GM18873 (cell line): ENCODE results near the gene COQ5.

Experiments
- ATAC-seq: cut with Tn5 transposase; IDR thresholded peaks from one replicate; pipeline ENCODE4 v1.9.1; 2021; ENCODE audit warnings: mild to moderate bottlenecking, moderate library complexity, moderate number of reproducible peaks; ENCODE audit not compliant: unreplicated experiment, low FRiP score

The COQ5 gene

GRCh38 chr12:120485961-120486881 lies 42.7 kb downstream of the COQ5 start:
- no peak for ATAC-seq

- ATAC-seq: no peak
Measured at GRCh38 chr12:120483621-120484020, 45.3 kb downstream of the COQ5 start.

GRCh38 chr12:120481022-120481767 lies 47.8 kb downstream of the COQ5 start:
- ATAC-seq: no peak

- no peak for ATAC-seq
Measured at GRCh38 chr12:120480211-120480610, 48.7 kb downstream of the COQ5 start.

GRCh38 chr12:120479458-120479857 lies 49.5 kb downstream of the COQ5 start:
- no peak for ATAC-seq

GRCh38 chr12:120475643-120476042 lies 53.3 kb downstream of the COQ5 start:
- ATAC-seq: no peak

GRCh38 chr12:120474616-120474960 lies 54.4 kb downstream of the COQ5 start:
- ATAC-seq: no peak

- no peak for ATAC-seq
Measured at GRCh38 chr12:120473807-120474615, 54.9 kb downstream of the COQ5 start.

GRCh38 chr12:120472521-120472920 lies 56.4 kb downstream of the COQ5 start:
- ATAC-seq: no peak

GRCh38 chr12:120470150-120470784 lies 58.7 kb downstream of the COQ5 start:
- ATAC-seq: peak; percentile 2

- ATAC-seq: peak; percentile 76
Measured at GRCh38 chr12:120469450-120470149, 59.4 kb downstream of the COQ5 start, which contains the start of gene SRSF9. Gene SRSF9, minus strand, starts transcription at chr12:120469748. Its CDS starts 139 bp downstream, at chr12:120469609.

GRCh38 chr12:120468821-120469449 lies 60.0 kb downstream of the COQ5 start:
- no peak for ATAC-seq

- no peak for ATAC-seq
Measured at GRCh38 chr12:120468325-120468820, 60.6 kb downstream of the COQ5 start.

GRCh38 chr12:120467439-120467838 lies 61.5 kb downstream of the COQ5 start:
- no peak for ATAC-seq

- no peak for ATAC-seq
Measured at GRCh38 chr12:120466560-120467315, 62.2 kb downstream of the COQ5 start.

GRCh38 chr12:120465756-120466155 lies 63.2 kb downstream of the COQ5 start:
- ATAC-seq: no peak

GRCh38 chr12:120463712-120464111 lies 65.2 kb downstream of the COQ5 start:
- no peak for ATAC-seq

- no peak for ATAC-seq
Measured at GRCh38 chr12:120462099-120462640, 66.8 kb downstream of the COQ5 start.
